Mucosa of descending colon (tissue), 3 donors: ENCODE measurements around the gene TSR3. TPM values are rescaled to one million over a fixed set of nuclear protein-coding genes. Genes with fewer than 3 reads are reported as not detected.

Experiments used
- ATAC-seq: fragments of 200-7000 bp; cut with Tn5 transposase; one replicate; pipeline ENCODE4 v1.9.1; 2020; ENCODE audit warnings: mild to moderate bottlenecking, moderate library complexity
- DNase-seq, 3 donors: peaks; one replicate each; pipeline ENCODE4 v3.0.0-alpha.2; 2020
- H3K36me3 ChIP-seq: fragments of 200-600 bp; one replicate; pipeline ENCODE4 v1.8.0; 2021; ENCODE audit warnings: low read depth, mild to moderate bottlenecking
- H3K4me1 ChIP-seq: fragments of 200-600 bp; one replicate; pipeline ENCODE4 v1.8.0; 2021; ENCODE audit warnings: low read depth, mild to moderate bottlenecking
- H3K4me3 ChIP-seq: fragments of 200-600 bp; one replicate; pipeline ENCODE4 v1.8.0; 2021; ENCODE audit warnings: mild to moderate bottlenecking
- H3K9me3 ChIP-seq: fragments of 200-600 bp; one replicate; pipeline ENCODE4 v1.8.0; 2021; ENCODE audit warnings: mild to moderate bottlenecking
- CTCF ChIP-seq: fragments of 200-600 bp; IDR thresholded peaks from one replicate; pipeline ENCODE4 v1.8.0; 2022; ENCODE audit warnings: antibody characterized with exemption, mild to moderate bottlenecking
- intact Hi-C, 2 donors: fragments of 100-400 bp; cut with DNase I in 1 of 2; cut with micrococcal nuclease in 1 of 2; formaldehyde crosslinking; loops; one replicate each; pipeline versions ENCODE4 v1.11.0 to v1.11.1; 2022; cut with DNase I, micrococcal nuclease
- total RNA-seq, 3 donors: library from RNA; stranded (reverse); fragmentation: NEBNext Ultra II Directional in 2 of 3; extraction: Animal tissue kit (Norgen Biotek cat#: 25700) in 2 of 3; gene quantifications; one replicate each; pipeline versions ENCODE4 v1.2.1 to v1.2.4, GENCODE V29; 2021 to 2023
- donor health status: DM: no; HTN: no; CAD: no; lungs with moderate emphysema.
- donor health status: DM: no; HTN: no; CAD: no.
- donor health status: DM: no; HTN: yes; CAD: no.

Gene TSR3
- total RNA-seq, 3 donors from 2014 or later, result 46.4 to 57.2 (median 54.1) TPM

GRCh38 chr16:1361685-1362360, 10.1 kb upstream of the TSR3 start:
- Histone ChIP-seq H3K36me3 (peaks cover 2% of the 10 kb centered on the region), H3K9me3 (no peaks in the 10 kb centered on the region), H3K4me1 (no peaks in the 10 kb centered on the region), H3K4me3 (no peak overlapping the region)
- TF ChIP-seq CTCF, result no peak
- ATAC-seq, result no peak
- intact Hi-C loops, result no loop called here
- no peak for DNase-seq

- H3K36me3 ChIP-seq, result no peaks in the 10 kb centered on the region
- H3K4me3 ChIP-seq, result no peak overlapping the region
- H3K4me1 ChIP-seq, result peaks cover 1% of the 10 kb centered on the region
- ATAC-seq (no peak), DNase-seq (no peak)
- intact Hi-C loops, result no loop called here
- no peaks in the 10 kb centered on the region for H3K9me3 ChIP-seq
- no peak for TF ChIP-seq CTCF
Measured at GRCh38 chr16:1357906-1358566, 6.4 kb upstream of the TSR3 start.

GRCh38 chr16:1356061-1356900, 4.6 kb upstream of the TSR3 start:
- H3K4me1 ChIP-seq, result peaks cover 9% of the 10 kb centered on the region
- no peaks in the 10 kb centered on the region for H3K36me3 ChIP-seq
- DNase-seq (no peak), ATAC-seq (no peak)
- H3K4me3 ChIP-seq, result no peak overlapping the region
- no peak for TF ChIP-seq CTCF
- intact Hi-C loops, result no loop called here
- no peaks in the 10 kb centered on the region for H3K9me3 ChIP-seq

GRCh38 chr16:1355591-1355990, 3.9 kb upstream of the TSR3 start:
- no peak overlapping the region for H3K4me3 ChIP-seq
- intact Hi-C loops, result no loop called here
- H3K4me1 ChIP-seq, result peaks cover 15% of the 10 kb centered on the region
- H3K9me3 ChIP-seq, result no peaks in the 10 kb centered on the region
- TF ChIP-seq CTCF, result no peak
- H3K36me3 ChIP-seq, result no peaks in the 10 kb centered on the region
- DNase-seq, result no peak
- ATAC-seq, result no peak

- Histone ChIP-seq H3K9me3 (no peaks in the 10 kb centered on the region), H3K36me3 (no peaks in the 10 kb centered on the region), H3K4me3 (no peak overlapping the region), H3K4me1 (peaks cover 20% of the 10 kb centered on the region)
- no peak for TF ChIP-seq CTCF
- intact Hi-C loops, result no loop called here
- no peak for DNase-seq
- no peak for ATAC-seq
Measured at GRCh38 chr16:1354815-1355540, 3.3 kb upstream of the TSR3 start.
